HG03066 (cell line): ENCODE measurements around the gene CD300LB.
A peak's percentile ranks its signal among the peaks of the same experiment; 100 is the strongest.

Experiments used
- ATAC-seq: cut with Tn5 transposase; IDR thresholded peaks from one replicate; pipeline ENCODE4 v1.9.1; 2021; ENCODE audit warnings: low read depth; ENCODE audit not compliant: unreplicated experiment

Gene CD300LB

GRCh38 chr17:74550602-74551001 is 19.3 kb upstream of the CD300LB start:
- no peak for ATAC-seq

GRCh38 chr17:74549343-74549742 is 18.1 kb upstream of the CD300LB start:
- ATAC-seq = no peak

DNA sequence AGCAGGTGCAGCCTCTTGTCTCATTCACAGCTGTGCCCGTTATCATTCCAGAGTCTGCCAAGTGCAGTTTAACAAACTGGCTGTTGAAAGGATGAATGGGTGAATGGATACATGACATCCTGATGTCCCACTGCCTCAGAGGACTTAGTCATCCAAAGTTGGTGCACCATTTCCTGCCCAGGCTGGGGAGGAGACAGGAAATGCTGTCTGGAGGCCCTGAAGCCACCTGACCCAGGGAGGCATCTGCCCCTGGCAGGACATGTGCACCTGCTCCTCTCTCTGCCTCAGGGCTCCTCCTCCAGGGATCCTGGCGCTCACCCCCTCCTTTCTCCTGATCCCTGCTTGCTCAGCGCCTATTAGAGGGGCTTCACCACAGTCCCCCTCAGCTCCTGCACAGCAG is 16.5 kb upstream of the CD300LB start:
- no peak for ATAC-seq

DNA sequence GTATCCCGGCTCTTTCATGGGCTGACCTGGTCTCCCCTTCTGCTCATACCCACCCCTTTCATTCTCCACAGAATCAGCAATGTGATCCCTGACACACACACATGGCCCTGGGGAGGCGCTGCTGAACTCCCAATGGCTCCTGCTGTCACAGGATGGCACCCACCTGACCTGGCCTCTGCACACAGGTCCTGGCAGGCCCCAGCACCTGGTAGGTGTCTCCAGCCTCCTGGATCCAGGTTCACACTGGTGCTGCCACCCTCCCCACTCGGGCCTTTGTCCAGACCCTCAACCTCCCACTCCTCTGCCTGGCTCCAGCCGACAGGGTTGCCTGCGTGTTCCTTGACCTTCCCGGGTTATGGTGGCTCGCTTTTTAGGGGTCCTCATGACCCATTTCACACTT is 16.0 kb upstream of the CD300LB start:
- ATAC-seq = no peak

- ATAC-seq = no peak
Measured at GRCh38 chr17:74546586-74546985, 15.3 kb upstream of the CD300LB start.

DNA sequence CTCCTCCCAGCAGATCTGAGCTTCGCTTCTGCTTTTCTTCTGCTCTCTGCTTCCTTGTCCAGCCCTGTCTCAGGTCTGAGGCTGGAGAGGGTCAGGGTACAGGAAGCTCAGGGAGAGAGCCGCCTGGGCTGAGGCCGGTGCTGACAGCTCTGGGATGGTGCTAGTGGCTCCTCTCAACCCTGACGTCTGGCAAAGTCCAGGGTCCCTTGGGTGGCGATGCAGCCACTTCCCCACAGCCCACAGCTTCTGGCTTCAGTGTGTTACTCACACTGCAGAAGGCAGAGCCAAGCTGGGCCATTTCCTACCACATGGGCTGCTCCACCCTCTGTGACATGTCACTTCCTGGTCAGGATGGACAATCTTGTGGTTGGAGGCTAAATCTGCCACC is 14.6 kb upstream of the CD300LB start, which contains the start of gene CD300C:
Gene CD300C (minus strand): TSS at position 273 of the 388 bp plus-strand sequence. CDS start 333 bp downstream, outside the sequence.
- no peak for ATAC-seq

DNA sequence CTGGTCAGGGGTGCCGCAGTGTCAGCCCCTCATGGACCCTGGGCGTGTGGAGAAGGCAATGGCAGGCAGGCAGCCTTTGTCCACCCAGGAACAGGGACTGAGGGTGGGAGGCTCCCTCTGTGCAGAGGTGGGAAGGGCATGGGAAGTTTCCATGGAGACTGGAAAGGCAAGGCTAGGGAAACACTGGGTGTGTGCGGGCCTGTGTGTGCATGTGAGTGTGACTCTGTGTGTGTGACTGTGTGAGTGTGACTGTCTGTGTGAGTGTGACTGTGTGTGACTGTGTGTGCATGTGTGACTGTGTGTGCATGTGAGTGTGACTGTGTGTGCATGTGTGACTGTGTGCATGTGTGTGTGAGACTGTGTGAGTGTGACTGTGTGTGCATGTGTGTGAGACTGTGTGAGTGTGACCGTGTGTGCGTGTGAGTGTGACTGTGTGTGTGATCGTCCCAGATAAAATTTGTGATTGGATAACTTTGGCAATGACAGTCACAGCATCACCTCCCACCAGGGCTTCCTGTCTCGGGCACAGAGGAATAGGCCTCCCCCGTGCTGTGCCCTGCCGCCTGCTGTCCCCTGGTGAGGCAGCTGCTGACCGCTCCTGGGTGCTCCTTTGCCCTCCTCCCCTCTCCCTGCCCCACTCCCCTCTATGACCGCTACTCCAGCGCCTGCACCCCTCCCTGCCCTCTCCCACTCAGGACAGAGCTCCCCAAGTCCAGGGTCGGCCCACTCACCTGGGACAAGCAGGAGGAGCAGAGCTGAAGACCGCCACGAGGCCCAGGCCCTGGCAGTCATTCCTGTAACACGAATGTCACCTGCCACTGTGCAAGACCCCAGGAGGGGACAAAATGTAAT is 13.9 kb upstream of the CD300LB start:
- no peak for ATAC-seq

DNA sequence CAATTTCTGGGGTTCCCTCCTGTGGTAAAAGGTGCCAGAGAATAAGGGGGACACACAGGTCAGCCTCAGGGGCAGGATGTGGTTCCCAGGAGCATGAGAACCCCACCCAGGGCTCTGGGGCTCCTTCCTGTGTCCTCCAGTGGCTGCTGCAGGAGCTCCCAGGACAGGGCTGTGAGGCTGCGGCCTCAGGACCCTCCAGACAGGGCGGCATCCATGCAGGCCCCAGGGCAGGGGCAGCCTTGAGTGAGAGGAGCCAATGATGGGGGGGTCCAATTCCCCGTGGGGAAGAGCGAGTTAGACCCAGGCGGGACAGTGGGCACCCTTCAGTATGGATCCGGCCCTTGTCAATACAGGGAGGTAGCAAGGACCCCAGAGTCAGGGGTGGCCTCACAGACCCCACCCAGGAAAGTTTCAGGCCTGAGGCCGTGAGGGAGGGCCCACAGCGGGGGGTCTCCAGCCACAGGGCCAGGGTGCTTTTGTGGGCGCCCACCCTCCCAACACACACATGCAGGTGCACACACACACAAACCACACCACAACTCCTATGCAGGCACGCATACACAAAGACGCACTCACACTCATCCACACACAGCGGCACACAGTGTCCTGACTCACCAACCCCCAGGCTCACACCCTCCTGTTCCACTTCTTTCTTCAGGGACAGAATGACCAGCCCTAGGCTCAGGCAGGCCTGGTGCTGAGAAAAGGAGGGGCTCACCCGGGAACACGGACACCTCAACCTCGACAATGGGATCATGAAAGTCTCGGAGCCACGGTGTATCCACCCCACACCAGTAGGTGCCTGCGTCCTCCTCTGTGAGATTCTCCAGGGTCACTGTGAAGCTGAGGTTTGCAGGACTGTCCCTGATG is 12.9 kb upstream of the CD300LB start:
- ATAC-seq = no peak

- ATAC-seq = no peak
Measured at GRCh38 chr17:74543406-74543805, 12.1 kb upstream of the CD300LB start.

DNA sequence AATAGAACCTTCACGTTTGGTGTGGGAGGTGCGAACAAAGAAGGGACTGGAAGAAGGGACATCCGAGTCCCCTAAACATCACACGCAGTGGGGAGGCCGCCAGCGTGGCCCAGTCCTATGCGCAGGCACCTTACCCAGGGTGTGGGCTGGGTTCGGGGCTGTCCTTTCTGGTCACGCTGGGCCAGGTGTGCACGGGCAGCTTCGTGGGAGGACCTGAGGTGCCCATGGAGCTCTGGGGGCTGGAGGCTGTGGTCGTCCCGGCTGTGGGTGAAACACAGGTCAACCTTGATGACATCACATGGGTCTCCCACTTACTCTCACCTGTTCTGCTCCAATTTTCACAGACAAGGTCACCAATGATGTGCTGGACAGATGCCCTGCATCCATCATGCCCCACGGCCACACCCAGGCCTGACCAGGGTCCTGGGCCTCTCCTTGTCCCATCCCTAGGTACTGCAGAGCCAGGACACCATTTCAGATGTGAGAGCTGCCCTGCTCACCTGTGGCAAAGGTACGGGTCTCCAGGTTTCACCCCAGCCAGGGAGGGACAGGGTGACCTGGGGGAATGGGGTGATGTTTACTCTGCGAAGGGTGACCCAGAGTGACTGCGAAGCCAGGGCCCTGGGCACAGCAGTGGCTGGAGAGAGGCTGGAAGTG is 11.6 kb upstream of the CD300LB start:
- ATAC-seq = no peak

DNA sequence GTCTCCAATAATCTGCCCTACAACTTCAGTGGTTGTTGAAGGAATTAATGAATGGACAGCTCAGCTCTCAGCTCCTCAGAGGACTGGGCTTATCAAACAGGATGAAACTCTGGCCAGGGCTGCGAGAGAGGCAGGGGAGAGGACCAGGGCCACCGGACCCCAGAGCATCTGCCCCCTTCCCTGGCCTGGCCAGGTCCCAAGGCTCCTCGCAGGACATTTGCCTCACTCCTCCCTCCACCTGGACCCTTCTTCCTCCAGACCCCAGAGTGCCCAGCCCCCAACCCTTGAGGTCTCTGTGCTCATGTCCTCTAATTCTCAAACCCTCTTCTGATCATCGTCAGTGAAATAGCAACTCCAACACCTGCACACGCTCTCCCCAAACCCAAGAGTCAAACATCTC is 10.9 kb upstream of the CD300LB start:
- ATAC-seq = no peak

DNA sequence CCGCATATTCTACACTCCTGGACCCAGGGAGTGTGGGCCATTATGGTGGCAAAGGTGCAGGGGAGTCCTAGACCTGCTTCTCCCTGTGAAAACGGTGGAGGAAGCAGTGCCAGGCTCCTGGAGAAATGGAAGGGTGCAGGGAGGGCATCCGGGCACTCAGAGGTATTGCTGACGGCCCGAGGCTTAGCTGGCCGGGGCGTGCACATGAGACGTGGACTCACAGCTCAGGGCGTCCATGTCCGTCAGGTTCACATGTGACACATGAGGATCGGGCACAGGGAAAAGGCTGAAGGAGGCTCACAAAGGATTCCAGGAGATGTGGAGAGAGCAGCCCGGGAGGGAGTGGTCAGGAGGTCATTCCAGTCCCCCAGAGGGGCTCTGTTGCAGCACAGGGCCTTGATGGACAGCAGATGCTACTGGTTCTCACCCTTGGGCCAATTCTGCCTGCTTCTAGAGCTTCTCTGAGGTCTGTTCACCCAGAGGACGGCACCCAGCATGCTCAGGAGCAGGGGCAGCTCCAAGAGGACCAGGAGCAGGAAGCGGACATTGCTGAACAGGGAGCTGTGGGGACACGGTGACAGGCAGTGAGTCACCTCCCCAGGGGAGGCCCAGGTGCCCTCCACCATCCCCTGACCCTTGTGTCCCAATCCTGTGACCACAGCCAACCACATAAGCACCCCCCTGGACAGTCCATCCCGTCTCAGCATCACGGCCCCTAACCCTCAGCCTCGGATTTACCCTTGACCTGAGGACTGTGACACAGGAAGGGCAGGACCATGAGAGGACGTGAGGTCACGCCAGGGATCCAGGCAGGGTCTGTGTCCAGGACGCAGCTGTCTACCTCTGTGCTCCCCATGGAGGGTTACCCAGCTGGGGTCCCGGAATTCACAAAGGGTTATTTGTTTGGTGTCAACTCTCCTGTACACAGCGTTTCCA is 10.2 kb upstream of the CD300LB start:
- no peak for ATAC-seq

DNA sequence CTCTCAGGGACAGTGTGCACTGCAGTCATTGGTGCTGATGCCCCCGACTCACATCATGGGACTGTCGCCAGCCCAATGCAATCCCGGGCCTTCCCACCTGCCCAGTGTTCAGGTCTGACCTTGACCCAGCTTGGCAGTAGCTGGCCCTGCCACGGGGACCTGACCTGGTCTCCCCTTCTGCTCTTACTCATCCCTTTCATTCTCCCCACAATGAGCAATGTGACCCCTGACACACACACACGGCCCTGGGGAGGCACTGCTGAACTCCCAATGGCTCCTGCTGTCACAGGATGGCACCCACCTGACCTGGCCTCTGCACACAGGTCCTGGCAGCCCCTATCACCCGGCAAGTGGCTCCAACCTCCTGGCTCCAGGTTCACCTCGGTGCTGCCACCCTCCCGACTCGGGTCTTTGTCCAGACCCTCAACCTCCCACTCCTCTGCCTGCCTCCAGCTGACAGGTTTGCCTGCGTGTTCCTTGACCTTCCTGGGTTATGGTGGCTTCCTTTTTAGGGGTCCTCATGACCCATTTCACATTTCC is 8.1 kb upstream of the CD300LB start:
- ATAC-seq = no peak

DNA sequence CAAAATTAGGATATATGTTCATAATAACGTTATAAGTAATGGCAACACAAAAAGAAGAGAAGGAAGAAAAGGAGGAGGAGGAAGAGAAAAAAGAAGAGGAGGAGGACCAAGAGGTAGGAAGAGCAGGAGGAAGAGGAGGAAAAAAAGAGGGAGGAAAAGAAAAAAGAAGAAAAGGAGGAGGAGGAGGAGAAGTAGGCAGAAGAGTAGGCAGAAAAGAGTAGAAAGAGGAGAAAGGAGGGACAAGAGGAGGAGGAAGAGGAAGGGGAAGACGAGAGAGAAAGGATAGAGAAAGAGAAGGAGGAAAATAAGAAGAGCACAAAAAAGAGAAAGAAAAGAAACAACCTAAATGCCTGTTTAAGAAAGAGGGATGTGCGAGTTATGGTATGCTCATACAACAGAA is 5.6 kb upstream of the CD300LB start:
- no peak for ATAC-seq

- peak; percentile 49 for ATAC-seq
Measured at GRCh38 chr17:74532115-74532514, 840 bp upstream of the CD300LB start.

DNA sequence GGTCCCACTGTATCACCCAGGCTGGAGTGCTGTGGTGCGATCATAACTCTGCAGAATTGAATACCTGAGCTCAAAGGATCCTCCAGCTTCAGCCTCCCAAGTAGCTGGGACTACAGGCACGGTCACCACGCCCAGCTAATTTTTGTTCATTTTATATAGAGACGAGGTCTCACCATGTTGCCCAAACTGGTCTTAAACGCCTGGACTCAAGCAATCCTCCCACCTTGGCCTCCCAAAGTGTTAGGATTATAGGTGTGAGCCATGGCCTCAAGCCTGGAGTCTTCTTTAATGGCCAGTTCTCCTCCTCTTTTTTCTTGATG is 484 bp downstream of the CD300LB start:
- no peak for ATAC-seq

DNA sequence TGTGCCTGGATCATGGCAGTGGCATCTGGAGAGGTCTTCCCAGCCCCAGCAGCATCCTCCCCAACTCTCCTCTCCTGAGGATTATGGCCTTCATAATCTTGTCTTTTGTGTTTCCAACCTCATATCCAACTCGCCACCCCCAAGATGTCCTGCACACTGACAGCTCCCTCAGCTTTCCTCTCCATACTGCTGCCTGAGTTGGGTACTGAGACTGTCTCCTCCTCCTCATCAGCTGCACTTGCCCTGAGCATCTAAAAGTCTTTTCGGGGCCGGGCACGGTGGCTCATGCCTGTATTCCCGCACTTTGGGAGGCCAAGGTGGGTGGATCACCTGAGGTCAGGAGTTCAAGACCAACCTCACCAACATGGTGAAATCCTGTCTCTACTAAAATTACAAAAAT is 2.0 kb downstream of the CD300LB start:
- no peak for ATAC-seq

DNA sequence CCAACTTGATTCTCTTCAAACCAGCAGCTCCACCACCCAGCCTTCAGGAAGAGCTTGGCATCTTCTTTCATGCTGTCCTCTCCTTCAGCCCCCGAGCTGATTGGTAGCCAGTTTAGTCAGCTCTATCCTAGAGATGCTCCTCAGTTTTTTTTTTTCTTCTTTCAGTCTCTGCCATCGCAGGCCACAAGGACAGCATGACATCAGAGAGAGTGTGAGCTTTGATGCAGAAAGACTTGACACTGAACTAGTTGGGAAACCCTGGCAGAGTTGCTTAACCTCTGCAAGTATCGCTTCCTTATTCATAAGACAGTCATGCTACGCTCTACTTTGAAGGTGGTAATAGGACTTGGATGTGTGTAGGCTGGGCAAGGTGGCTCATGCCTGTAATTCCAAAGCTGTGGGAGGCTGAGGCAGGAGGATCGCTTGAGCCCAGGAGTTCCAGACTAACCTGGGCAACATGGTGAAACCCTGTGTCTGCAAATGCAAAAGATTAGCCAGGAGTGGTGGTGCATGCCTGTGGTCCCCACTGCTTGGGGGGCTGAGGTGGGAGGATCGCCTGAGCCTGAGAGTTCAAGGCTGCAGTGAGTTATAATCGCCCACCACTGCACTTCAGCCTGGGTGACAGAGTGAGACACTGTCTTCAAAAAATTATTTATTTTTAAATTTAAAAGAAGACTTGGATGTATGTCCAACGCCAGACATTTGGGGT is 2.6 kb downstream of the CD300LB start:
- ATAC-seq = peak; percentile 70

- ATAC-seq = no peak
Measured at GRCh38 chr17:74527756-74528155, 3.5 kb downstream of the CD300LB start.
